NT2/D1 (cell line): Measurements from ENCODE around the gene PRKAG2.

Experiments used
- SUZ12 ChIP-seq: IDR thresholded peaks from 2 replicates; pipeline ENCODE4 v1.6.1; 2011; ENCODE audit not compliant: insufficient read length, insufficient read depth; ENCODE audit errors: extremely low read depth
- YY1 ChIP-seq: IDR thresholded peaks from 2 replicates; pipeline ENCODE4 v1.6.1; 2011; ENCODE audit not compliant: insufficient read length, insufficient read depth
- ZNF274 ChIP-seq: IDR thresholded peaks from 2 replicates; pipeline ENCODE4 v1.6.1; 2011; ENCODE audit warnings: mild to moderate bottlenecking, low read depth, low read length

DNA sequence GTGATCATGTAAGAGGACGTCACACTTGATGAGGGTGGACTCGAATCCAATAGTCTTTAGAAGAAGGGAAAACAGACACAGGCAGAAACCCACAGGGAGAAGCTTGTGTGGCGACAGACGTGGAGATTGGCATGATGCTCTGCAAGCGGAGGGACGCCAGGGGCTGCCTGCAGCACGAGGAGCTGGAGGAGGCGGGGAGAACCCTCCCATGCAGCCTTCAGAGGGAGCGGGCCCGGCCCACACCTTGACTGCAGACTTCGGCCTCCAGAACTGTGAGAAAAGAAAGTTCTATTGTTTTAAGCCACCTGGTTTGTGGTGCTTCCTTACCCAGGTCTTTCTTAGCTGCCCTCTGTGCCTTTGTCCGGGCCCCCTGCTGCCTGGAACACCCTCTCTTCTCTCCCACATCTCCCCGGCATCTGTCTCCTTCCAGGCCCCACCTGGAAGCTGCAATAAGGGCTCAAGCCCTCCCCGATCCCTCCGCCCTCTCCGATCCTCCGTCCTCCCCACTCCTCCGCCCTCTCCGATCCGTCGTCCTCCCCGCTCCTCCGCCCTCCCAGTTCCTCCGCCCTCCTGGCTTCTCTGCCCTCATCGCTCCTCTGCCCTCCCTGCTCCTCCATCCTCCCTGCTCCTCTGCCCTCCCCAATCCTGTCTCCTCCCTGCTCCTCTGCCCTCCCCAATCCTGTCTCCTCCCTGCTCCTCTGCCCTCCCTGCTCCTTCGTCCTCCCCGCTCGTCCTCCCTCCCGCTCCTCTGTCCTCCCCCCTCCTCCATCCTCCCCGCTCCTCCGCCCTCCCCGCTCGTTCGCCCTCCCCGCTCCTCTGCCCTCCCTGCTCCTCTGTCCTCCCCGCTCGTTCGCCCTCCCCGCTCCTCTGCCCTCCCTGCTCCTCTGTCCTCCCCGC lies 17.4 kb upstream of the PRKAG2 start:
- TF ChIP-seq YY1: no peak
- TF ChIP-seq ZNF274: no peak
- TF ChIP-seq SUZ12: no peak
